OCI-LY1 (cell line): ENCODE measurements around the gene DRD3.
A peak's percentile ranks its signal among the peaks of the same experiment; 100 is the strongest.

Source experiments
- H2AFZ ChIP-seq: fragments of 200-600 bp; sonication (generic), shearing (Covaris generic); 2 replicates; pipeline ENCODE4 v1.6.0; 2014; ENCODE audit warnings: antibody characterized with exemption, mild to moderate bottlenecking, low read length
- H3F3A ChIP-seq: fragments of 200-600 bp; sonication (generic), shearing (Covaris generic); 2 replicates; pipeline ENCODE4 v1.6.0; 2014; ENCODE audit warnings: mild to moderate bottlenecking, antibody characterized with exemption, low read length, moderate library complexity; ENCODE audit not compliant: insufficient read depth
- H3K27ac ChIP-seq: fragments of 200-600 bp; sonication (generic); 2 replicates; pipeline ENCODE4 v1.5.1; 2014; ENCODE audit warnings: low read length, mixed run types, mild to moderate bottlenecking, low read depth; ENCODE audit not compliant: poor library complexity, severe bottlenecking
- H3K27me3 ChIP-seq: fragments of 200-600 bp; sonication (generic); 2 replicates; pipeline ENCODE4 v1.6.0; 2014; ENCODE audit warnings: antibody characterized with exemption, mild to moderate bottlenecking, low read length, moderate library complexity; ENCODE audit not compliant: insufficient read depth
- H3K36me3 ChIP-seq: fragments of 200-600 bp; sonication (generic); 2 replicates; pipeline ENCODE4 v1.6.1; 2014; ENCODE audit warnings: mild to moderate bottlenecking, antibody characterized with exemption, low read length, moderate library complexity, mixed read lengths; ENCODE audit not compliant: insufficient read depth
- H3K4me1 ChIP-seq: fragments of 200-600 bp; sonication (generic); 2 replicates; pipeline ENCODE4 v1.5.1; 2014; ENCODE audit warnings: mild to moderate bottlenecking, low read length, moderate library complexity; ENCODE audit not compliant: insufficient read depth, severe bottlenecking
- H3K4me2 ChIP-seq: fragments of 200-600 bp; sonication (generic), shearing (Covaris generic); 2 replicates; pipeline ENCODE4 v1.6.1; 2014; ENCODE audit warnings: low read length
- H3K4me3 ChIP-seq: fragments of 200-600 bp; sonication (generic); 2 replicates; pipeline ENCODE4 v1.5.1; 2014; ENCODE audit warnings: low read length, low read depth, mild to moderate bottlenecking, mixed read lengths; ENCODE audit not compliant: poor library complexity, severe bottlenecking
- H3K79me2 ChIP-seq: fragments of 200-600 bp; shearing (Covaris generic); 2 replicates; pipeline ENCODE4 v1.6.1; 2016; ENCODE audit warnings: mixed run types, low read length, mixed read lengths; ENCODE audit not compliant: insufficient read depth
- H3K9ac ChIP-seq: fragments of 200-600 bp; sonication (generic), shearing (Covaris generic); 2 replicates; pipeline ENCODE4 v1.6.1; 2014; ENCODE audit warnings: mild to moderate bottlenecking, low read length, mixed read lengths
- H3K9me2 ChIP-seq: fragments of 200-600 bp; sonication (generic), shearing (Covaris generic); 2 replicates; pipeline ENCODE4 v1.6.1; 2014; ENCODE audit warnings: low read depth, mild to moderate bottlenecking, low read length, mixed read lengths
- H3K9me3 ChIP-seq: fragments of 200-600 bp; shearing (Covaris generic); 2 replicates; pipeline ENCODE4 v1.6.1; 2014; ENCODE audit warnings: low read length, mixed read lengths
- H4K20me1 ChIP-seq: fragments of 200-600 bp; sonication (generic), shearing (Covaris generic); 2 replicates; pipeline ENCODE4 v1.6.0; 2016; ENCODE audit warnings: mild to moderate bottlenecking, low read length; ENCODE audit not compliant: insufficient read depth
- CTCF ChIP-seq: fragments of 200-600 bp; sonication (generic), shearing (Covaris generic); IDR thresholded peaks from 2 replicates; pipeline ENCODE4 v1.5.1; 2017; ENCODE audit warnings: mild to moderate bottlenecking, antibody characterized with exemption, low read length, moderate library complexity, mixed read lengths
- EZH2 ChIP-seq: fragments of 200-600 bp; sonication (generic), shearing (Covaris generic); IDR thresholded peaks from 2 replicates; pipeline ENCODE4 v1.8.0; 2017; ENCODE audit warnings: borderline replicate concordance, mixed run types, mild to moderate bottlenecking, antibody characterized with exemption, low read length, moderate library complexity, mixed read lengths

DRD3 gene

GRCh38 chr3:114178770-114179368, at the start of gene DRD3:
TSS of gene DRD3 (minus strand) at chr3:114179052. CDS start at chr3:114171992, 7,060 bp downstream.
- no peaks in the 10 kb centered on the region for H4K20me1 ChIP-seq
- no peaks in the 10 kb centered on the region for H3K36me3 ChIP-seq
- no peak within 1 kb of the TSS for H3K4me3 ChIP-seq
- no peaks in the 10 kb centered on the region for H3K9me3 ChIP-seq
- no peak within 1 kb of the TSS for H3K9ac ChIP-seq
- no peaks in the 10 kb centered on the region for H3F3A ChIP-seq
- no peak within 1 kb of the TSS for H3K4me2 ChIP-seq
- no peak within 1 kb of the TSS for H3K27ac ChIP-seq
- TF ChIP-seq EZH2 (no peak), CTCF (no peak)
- H3K4me1 ChIP-seq = no peaks in the 10 kb centered on the region
- H2AFZ ChIP-seq = no peak within 1 kb of the TSS
- H3K79me2 ChIP-seq = no peaks in the 10 kb centered on the region
- no peaks in the 10 kb centered on the region for H3K9me2 ChIP-seq
- H3K27me3 ChIP-seq = no peaks in the 10 kb centered on the region

- H3K27ac ChIP-seq = no peak overlapping the region
- peaks cover 18% of the 10 kb centered on the region; the same call in 1 of the 2 replicates for H3K36me3 ChIP-seq
- TF ChIP-seq CTCF (no peak), EZH2 (no peak)
- H3F3A ChIP-seq = no peaks in the 10 kb centered on the region
- no peak overlapping the region for H3K4me3 ChIP-seq
- no peaks in the 10 kb centered on the region for H3K9me2 ChIP-seq
- no peaks in the 10 kb centered on the region for H3K79me2 ChIP-seq
- no peak overlapping the region for H3K4me2 ChIP-seq
- no peak overlapping the region for H3K9ac ChIP-seq
- H3K27me3 ChIP-seq = no peaks in the 10 kb centered on the region
- peaks cover 31% of the 10 kb centered on the region for H3K4me1 ChIP-seq
- H3K9me3 ChIP-seq = peaks cover 12% of the 10 kb centered on the region
- H2AFZ ChIP-seq = no peak overlapping the region
- H4K20me1 ChIP-seq = no peaks in the 10 kb centered on the region
Observed at GRCh38 chr3:114227076-114227475, 48.2 kb upstream of the DRD3 start.

- no peaks in the 10 kb centered on the region for H3K27me3 ChIP-seq
- H3K9ac ChIP-seq = no peak overlapping the region
- H3K9me3 ChIP-seq = peaks cover 12% of the 10 kb centered on the region
- peak overlapping the region; percentile 19; the same call in 1 of the 2 replicates for H2AFZ ChIP-seq
- no peaks in the 10 kb centered on the region for H3F3A ChIP-seq
- peaks cover 18% of the 10 kb centered on the region; the same call in 1 of the 2 replicates for H3K36me3 ChIP-seq
- no peak overlapping the region for H3K4me3 ChIP-seq
- TF ChIP-seq EZH2 (no peak), CTCF (no peak)
- peaks cover 23% of the 10 kb centered on the region for H3K4me1 ChIP-seq
- no peaks in the 10 kb centered on the region for H4K20me1 ChIP-seq
- H3K4me2 ChIP-seq = peak overlapping the region; percentile 4; the same call in 1 of the 2 replicates
- H3K79me2 ChIP-seq = no peaks in the 10 kb centered on the region
- H3K27ac ChIP-seq = no peak overlapping the region
- H3K9me2 ChIP-seq = no peaks in the 10 kb centered on the region
Observed at GRCh38 chr3:114226313-114226712, 47.5 kb upstream of the DRD3 start.
